SHP77 treated with DMSO at 0.1 percent for 48 hours (cell line): ENCODE measurements around the gene BASP1.
"Not testable (repeated sequence)": the region's sequence is repeated elsewhere in the genome, so short reads cannot be mapped to it uniquely, and the experiment has no call there.

Source experiments
- DNase-seq: peaks from one replicate; lab custom pipeline; 2025; lab: John Stamatoyannopoulos, UW

BASP1 gene

DNA sequence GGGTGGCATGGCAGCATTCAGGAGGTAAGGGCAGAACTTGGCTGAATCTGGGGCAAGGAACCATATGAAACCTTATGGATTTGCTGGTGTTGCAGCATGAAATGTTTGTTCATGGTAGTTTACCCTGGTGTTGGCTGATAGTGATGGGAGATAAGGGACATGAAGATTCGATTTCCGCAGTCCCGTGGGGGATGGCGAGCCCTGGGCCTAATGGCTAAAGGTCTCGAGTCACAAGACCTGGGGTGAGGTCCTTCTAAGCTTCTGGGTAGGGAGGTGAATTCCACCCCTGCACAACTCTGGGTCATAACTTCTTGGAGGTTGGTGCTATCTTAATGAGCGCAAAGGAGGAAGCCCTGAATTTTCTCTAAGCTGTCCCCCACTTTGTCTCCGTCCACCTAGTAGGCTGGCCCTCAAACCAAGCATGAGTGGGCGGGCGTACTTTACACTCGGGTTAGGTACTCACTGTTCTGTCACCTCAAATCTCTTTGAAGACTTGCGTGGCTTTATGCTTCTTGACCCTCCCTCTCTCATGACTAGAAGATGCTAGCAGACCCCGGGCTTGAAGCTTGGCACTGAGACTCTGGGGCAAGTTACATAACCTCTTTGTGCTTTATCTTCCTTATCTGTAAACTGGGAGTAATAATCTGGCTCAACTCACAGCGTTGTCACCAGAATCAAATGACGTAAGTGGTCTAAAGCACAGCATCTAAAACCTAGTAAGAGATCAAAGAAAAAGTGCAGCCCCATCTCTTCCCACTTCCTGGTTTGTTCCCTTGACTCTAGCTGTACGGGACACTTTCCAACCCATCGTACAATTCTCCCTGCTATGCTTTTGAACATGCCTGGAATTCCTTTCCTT lies 72.5 kb downstream of the BASP1 start:
- DNase-seq = no peak

DNA sequence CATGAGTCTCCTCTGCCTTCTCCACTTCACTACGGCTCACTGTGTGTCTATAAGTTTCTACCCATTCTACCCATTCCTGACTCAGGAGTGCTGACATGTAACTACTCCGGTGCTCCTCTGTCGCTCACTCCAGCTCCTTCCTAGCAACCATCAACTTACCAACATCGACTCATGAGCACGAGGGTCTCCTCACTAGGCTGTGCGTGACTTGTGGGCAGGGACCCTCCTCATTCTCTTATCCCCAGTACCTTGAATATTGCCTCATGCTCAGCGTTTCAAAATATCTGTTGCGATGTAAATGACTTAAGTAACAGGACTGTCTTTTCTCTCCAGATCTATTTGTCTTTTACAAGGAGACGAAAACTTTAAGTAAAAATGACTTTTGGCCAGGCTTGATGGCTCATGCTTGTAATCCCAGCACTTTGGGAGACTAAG lies 73.1 kb downstream of the BASP1 start:
- DNase-seq = no peak

DNA sequence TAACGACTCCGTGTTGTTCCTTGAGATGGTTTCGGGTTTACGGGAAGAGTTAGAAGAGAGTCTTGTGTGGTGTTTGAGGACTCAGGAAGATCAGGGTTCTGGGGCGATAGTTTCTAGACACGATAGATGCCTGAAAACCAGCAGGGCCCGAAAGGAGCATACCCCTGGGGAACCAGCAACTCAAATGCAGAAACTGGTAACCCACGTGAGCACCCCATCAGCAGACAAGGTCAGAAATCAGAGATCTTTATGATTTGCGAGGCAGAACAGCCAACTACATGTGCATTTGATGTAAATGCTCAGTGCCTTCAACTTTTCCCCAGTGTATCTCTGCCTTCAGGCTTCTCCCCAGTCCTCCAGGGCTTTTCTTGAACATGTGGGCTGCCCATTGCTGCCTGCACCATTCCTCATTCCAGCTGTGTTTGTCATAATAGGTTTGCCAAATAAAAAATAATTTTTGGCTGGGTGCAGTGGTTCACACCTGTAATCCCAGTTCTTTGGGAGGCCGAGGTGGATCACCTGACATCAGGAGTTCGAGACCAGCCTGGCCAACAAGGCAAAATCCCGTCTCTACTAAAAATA lies 75.1 kb downstream of the BASP1 start:
- no peak for DNase-seq

DNA sequence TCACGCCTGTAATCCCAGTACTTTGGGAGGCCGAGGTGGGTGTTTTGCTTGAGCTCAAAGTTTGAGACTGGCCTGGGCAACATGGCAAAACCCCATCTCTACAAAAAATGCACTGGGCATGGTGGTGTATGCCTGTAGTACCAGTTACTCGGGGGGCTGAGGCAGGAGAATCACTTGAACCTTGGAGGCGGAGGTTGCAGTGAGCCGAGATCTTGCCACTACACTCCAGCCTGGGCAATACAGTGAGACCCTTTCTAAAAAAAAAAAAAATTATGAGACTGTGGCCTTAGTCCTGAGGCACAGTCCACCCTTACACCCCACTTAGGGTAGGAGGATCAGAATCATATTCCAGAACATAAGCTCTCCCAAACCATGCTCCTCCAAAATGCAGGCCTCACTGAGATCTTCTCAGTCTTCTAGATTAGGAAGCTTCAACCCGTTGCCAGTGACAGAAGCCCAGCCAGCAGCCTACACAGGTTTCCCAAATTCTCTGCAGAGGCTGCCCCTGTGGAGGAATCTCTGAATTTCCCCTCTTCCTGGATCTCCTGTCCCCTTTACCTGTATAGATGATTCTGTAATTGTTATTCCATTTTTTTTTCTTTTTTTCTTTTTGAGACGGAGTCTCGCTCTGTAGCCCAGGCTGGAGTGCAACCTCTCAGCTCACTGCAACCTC lies 77.3 kb downstream of the BASP1 start:
- no peak for DNase-seq

DNA sequence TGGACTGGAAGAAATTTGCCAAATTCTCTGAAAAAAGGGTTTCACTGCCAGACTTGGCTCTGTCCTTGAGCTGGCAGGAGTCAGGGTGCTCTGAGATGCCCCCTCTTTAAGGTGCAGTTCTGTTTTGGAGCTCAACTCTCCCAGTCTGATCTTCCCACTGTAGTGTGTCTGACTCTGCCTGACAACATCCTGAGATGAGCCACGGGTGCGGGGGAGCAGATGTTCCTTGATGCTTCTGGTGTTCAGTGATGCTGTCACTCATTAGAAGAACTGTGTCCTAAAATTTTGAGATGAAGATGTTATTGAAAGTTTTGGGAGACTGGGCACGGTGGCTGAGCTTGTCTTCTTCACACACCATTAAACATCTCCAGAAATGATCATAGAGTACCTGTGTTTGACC lies 78.2 kb downstream of the BASP1 start:
- DNase-seq = no peak

DNA sequence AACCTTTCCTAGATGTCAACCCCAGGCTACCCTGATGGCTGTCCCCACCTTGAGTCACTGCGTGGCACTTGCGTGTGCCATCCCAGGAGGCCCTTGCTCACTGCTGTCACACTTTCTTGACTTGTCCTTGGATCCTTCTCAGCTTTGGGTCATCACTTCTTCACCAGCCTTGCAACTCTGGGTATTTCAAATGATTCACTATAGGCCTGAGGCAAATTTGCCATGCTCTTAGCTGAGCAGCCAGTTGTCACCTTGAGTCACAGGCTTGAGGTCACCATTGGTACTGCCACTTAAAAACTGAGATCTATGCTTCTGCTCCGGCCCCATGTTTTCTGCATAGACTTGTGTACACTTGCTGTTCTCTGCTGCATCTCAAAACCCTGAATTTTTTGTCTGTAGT lies 84.7 kb downstream of the BASP1 start:
- no peak for DNase-seq

DNA sequence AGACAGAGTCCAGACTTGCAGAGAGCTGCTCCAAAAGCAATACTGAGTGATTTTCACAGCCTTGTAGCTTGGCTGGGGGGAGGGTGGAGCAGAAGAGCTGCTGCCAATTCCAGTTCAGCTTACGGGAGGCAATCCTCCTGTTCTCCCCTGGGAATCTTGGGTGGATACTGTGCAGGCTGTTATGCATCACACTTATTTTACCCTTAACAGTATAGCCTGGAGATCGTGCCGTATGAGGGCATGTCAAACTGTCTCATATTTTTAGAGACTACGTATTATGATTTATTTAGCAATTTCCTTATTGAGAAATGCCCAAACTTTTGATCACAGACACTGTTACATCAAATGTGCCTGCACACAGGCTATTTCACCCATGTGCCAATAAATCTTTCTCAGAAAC lies 85.2 kb downstream of the BASP1 start:
- DNase-seq = no peak

DNA sequence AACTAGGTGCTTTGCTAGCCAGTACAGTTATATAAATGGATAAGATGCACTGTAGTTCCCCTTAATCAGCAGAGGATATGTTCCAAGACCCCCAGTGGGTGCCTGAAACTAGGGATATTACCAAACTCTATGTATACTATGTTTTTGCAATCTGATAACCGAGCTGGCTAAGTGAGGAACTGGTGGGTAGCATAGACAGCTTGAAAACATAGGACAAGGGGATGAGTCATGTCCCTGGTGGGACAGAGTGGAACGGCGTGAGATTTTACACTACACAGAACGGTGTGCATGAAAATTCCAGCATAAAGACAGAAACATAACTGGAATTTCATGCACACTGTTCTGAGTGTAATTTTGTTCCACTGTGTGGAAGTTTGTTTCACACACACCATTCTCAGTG lies 86.9 kb downstream of the BASP1 start:
- DNase-seq = no peak

DNA sequence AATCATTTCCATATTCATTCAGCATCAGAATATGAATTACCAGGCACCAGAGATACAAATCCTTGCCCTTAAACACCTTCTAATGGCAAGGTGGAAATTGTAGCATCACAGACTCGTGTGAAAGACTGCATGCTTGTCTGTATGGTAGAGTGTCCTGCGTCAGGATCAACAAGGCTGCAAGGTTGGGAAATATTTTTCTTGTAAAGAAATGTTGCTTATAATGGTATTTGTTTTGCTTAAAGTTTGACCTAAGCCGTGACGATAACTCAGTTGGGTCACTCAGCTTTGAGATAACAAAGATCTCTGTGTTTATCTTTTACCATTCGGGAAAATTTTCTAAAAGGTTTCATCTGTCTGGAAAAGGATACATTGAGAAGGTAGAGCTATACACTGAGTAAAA lies 87.6 kb downstream of the BASP1 start:
- no peak for DNase-seq

DNA sequence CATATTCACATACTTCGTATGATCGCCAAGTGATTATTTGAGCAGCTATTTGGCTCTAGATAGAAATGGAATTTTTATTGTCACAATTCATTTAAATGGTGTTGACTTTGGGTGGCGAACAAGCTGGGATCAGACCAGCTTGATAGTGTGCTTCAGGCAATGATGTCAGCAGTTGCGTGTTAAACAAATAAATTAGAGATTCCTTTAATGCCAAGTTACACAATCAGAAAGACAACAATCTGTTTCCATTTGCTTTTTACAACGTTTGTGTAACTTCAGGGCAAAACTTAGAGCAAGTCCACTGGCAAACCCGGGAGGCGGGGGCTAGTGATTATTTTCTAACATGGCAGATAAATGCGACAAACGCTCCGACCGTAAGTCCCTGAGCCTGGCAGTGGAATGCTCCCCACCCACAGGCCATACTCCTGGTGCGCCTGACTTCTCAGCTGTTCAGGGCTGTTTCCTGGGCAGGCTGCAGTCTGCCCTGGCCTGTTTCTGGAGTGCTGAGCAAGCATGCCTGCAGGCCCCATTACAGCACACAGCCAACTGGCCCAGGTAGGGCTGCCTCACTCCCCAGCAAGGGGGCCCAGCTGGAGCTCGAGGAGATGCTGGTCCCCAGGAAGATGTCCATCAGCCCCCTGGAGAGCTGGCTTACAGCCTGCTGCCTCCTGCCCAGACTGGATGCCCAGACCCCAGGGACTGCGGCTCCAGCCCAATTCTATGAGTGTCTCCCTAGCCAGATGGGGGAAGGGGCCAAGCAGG lies 88.7 kb downstream of the BASP1 start:
- peak; percentile 55 for DNase-seq

DNA sequence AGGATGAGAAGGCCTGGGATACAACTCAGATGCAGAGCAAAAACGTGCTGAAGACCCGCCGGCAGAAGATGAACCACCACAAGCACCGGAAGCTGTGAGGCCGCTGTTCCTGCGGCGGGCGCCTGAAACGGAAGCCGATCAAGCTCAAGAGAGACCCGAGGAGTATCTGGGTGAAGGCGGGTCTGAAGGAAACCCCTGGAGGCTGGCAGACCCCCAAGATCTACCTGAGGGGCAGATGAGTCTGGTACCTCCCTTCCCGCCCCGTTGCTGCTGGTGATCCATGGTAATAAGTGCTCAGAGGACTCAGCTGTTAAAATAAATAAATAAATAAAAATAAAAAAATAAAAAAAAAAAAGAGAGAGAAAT lies 89.3 kb downstream of the BASP1 start:
- DNase-seq = no peak

DNA sequence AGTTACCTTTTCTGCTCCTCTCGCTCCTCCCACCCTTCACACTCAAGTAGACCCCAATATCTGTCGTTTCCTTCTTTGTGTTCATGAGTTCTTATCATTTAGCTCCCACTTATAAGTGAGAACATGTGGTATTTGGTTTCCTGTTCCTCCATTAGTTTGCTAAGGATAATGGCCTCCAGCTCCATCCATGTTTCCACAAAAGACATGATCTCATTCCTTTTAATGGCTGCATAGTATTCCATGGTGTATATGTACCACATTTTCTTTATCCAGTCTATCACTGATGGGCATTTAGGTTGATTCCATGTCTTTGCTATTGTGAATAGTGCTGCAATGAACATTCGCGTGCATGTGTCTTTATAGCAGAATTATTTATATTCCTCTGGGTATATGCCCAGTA lies 90.0 kb downstream of the BASP1 start:
- not testable (repeated sequence) for DNase-seq

DNA sequence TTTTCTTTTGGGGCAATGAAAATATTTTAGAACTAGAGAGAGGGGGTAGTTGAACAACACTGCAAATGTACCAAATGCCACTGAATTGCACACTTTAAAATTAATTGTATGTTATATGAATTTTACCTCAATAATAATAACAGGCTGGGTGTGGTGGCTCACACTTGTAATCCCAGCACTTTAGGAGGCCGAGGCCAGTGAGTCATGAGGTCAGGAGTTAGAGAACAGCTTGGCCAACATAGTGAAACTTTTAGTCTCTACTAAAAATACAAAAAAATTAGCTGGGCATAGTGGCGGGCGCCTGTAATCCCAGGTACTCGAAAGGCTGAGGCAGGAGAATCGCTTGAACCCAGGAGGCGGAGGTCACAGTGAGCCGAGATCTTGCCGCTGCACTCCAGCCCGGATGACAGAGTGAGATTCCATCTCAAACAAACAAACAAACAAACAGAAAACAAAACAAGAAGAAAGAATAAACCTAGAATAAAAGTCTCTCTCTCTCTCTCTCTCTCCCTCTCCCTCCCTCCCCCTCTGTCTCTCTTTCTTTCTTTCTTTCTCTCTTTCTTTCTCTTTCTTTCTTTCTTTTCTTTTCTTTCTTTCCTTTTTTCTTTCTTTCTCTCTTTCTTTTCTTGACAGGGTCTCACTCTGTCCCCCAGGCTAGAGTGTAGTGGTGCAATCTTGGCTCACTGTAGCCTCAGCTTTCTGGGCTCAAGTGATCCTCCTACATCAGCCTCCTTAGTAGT lies 91.1 kb downstream of the BASP1 start:
- DNase-seq = no peak

DNA sequence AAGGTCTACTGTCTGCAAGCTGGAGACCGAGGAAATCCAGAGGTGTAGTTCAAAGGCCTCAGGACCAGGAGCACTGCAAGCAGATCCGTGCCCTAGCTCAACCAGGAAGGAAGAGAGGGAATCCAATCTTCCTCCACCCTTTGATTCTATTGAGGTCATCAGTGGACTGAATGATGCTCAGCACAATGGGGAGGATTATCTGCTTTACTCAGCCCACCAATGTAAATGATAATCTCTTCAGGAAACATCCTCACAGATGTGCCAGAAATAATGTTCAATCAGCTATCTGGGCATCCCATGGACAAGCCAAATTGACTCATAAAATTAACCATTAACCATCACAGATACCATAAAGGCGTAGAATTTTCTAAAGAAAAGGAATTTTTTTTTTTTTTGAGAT lies 92.0 kb downstream of the BASP1 start:
- DNase-seq = no peak

DNA sequence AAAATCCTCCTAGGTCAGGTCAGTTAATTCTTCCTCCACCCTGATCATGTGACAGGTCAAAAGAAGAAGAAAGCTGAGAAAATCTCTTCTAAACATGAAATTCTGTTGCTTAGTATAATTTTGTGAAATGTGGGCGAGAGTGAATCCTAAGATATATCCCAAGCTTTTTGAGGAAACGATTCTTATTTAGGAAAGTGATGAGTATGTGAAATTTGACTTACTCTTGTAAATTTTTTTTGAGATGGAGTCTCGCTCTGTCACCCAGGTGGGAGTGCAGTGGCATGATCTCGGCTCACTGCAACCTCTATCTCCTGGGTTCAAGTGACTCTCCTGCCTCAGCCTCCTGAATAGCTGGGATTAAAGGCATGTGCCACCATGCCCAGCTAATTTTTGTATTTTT lies 93.1 kb downstream of the BASP1 start:
- DNase-seq = not testable (repeated sequence)

DNA sequence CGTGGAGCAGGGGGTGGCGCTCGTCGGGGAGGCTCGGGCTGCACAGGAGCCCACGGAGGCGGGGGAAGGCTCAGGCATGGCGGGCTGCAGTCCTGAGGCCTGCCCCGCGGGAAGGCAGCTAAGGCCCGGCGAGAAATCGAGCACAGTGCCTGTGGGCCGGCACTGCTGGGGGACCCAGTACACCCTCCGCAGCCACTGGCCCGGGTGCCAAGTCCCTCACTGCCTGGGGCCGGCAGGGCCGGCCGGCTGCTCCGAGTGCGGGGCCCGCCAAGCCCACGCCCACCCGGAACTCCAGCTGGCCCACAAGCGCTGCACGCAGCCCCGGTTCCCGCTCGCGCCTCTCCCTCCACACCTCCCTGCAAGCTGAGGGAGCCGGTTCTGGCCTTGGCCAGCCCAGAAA lies 94.4 kb downstream of the BASP1 start:
- not testable (repeated sequence) for DNase-seq

DNA sequence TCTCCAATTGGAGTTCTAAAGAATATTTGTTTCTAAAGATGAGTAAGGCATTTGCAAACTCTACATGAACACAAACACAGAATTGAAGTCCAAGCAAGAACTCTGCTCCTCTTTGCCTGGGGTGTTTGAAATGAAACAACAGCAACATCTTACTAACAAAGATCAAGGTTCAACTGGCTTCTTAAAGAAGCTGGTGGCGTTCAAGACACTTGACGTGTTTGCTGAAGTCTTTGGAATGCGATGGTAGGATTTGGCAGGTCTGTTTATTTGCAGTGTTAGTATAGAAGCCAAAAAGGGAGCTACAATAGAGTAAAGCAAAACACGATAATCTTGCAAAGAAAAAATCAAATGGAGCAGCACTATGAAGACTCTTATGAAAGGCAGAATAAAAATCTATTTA lies 94.9 kb downstream of the BASP1 start:
- DNase-seq = no peak

DNA sequence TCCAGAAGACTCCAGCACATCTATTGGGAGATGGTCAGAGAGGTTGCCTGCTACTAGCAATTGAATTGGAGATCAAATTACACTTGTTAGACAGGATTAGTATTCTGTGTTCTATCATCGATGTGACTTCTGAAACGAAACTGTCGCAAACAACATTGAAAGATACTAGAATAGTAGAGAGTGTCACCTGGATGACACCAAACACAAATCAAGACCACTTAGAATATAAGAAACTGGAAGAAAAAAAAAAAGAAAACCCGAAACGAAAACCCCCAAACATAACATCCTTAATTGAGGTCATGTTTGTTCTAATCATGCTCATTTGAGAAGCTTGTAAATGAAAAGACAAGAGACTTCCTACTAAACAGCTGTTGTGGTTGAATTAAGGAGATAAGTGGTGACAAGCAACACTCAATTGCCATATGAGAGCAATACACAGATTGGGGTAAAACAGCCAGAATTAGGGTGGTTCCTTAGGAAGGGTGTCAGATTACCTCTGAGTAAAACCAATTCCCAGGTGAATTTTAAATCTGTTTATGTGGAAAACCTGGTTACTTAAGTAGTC lies 97.6 kb downstream of the BASP1 start:
- DNase-seq = no peak

DNA sequence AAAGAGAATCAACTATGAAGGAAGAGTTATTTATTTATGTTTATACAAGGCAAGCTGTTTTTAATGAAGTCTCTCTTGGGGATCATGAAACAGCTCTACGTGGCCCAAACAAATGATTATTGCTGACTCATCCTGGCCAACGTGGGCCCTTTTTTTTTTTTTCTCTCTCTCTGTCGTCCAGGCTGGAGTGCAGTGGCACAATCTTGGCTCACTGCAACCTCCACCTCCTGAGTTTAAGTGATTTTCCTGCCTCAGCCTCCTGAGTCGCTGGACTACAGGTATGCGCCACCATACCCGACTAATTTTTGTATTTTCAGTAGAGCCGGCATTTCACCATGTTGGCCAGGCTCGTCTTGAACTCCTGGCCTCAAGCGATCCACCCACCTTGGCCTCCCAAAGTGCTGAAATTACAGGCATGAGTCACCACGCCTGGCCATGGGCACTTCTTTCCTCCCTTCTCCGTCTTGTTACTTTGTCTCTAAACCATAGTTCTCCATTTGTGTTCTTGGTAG lies 98.3 kb downstream of the BASP1 start:
- no peak for DNase-seq

DNA sequence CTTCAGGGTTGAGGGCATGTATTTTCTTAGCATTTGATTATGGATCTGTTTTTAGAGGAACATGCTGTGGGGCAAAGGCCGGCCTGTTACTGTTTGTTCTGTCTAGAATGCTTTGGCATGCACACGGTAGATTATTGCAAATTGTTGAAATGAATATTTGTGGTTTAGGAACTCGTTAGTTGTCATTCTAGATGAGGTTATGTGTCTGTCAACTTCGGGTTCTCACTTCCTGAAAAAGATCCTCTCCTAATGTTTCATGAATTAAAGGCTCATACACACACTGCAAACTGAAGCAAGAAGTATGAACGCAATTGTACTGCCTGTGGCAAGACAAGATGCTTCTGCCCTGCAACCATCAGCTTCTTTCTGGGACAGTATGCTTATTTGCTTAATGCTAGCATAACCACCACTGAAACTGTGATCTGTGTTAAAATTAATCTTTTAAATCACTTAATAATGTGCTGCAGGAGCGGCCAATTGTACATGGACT lies 99.6 kb downstream of the BASP1 start:
- no peak for DNase-seq

DNA sequence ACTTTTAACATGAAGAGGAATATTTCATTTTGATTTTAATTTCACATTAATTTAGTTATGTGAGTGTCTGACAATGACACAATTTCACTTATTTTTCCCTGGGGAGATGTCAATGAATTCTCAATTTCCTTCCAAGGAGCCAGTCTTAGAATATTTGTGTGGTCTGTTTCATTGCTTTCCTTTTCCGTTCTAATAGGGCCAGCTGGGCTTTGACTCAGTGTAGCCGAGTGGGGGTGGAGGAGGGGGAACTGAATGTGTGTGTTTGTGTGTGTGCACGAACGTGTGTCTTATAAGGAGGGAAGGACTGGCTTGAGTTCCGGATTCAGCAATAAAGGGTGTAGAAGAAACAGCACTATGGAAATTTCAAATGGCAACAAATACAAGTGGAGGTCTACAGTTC lies 100.0 kb downstream of the BASP1 start:
- no peak for DNase-seq
